ENCODE results near the gene MIPOL1. TPM values are rescaled to one million over a fixed set of nuclear protein-coding genes. Genes with fewer than 3 reads are reported as not detected.

MIPOL1 gene
- total and polyA plus RNA-seq, 2 of the 13 experiments (the other 11 are each of a cell fraction or from before 2014, with no cell fraction given): 8.6 to 34.2 TPM

DNA sequence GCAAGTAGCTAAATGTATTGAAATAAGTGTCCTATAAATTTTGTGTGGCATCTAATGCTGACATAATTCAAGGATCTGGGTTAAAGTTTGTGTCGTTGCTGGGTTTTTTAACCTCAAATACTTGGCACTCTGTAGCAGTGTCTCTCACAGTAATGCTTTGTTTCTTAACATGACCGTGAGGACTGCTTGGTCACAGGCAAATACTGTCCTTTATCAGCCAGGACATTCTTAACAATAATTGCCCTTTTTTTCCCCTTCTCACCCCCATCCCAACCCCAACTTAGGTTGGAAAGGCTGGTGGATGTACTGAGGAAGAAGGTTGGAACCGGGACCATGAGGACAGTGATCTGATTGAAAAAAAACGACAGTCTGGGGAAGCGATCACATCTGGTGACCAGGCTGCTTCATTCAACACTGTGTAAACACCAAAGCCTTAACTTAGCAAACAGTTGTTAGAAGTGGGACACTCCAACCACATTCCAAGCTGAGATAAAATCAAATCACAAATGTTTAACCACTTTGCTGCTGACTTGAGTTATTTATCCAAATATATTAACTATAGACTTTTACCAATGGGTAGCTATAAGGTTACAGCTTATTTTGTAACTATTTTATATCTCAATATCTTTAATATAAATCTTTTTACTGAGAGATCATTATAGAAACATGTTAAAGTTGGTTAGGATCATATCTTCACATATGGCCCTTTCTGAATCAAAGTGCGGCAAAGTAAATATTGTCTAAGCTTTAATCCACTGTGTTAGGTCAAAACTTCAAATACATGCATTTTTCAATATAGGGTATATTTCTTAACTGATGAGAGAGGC, 349.1 kb downstream of the MIPOL1 start (continued):
- TF ChIP-seq, protein P1, sequence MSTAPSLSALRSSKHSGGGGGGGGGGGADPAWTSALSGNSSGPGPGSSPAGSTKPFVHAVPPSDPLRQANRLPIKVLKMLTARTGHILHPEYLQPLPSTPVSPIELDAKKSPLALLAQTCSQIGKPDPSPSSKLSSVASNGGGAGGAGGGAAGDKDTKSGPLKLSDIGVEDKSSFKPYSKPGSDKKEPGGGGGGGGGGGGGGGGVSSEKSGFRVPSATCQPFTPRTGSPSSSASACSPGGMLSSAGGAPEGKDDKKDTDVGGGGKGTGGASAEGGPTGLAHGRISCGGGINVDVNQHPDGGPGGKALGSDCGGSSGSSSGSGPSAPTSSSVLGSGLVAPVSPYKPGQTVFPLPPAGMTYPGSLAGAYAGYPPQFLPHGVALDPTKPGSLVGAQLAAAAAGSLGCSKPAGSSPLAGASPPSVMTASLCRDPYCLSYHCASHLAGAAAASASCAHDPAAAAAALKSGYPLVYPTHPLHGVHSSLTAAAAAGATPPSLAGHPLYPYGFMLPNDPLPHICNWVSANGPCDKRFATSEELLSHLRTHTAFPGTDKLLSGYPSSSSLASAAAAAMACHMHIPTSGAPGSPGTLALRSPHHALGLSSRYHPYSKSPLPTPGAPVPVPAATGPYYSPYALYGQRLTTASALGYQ (CRISPR knock-in tag; IDR thresholded peaks at IDR 0.05): peak; percentile 100
- peak; percentile 77; the same call in 1 of the 2 replicates for TF ChIP-seq ZNF317 (CRISPR knock-in tag; IDR thresholded peaks at IDR 0.05)
- no peak; the same call in 1 of the 2 replicates for TF ChIP-seq ZNF761 (CRISPR knock-in tag; conservative IDR thresholded peaks at IDR 0.05)
- no peak for TF ChIP-seq KDM2A (CRISPR knock-in tag; IDR thresholded peaks at IDR 0.05; ENCODE audit: borderline replicate concordance, low read depth)
- peak; percentile 98 for TF ChIP-seq DPF2 (CRISPR knock-in tag; IDR thresholded peaks at IDR 0.05; ENCODE audit: borderline replicate concordance, low read depth)
- TF ChIP-seq MTF1 (CRISPR knock-in tag; IDR thresholded peaks at IDR 0.05): no peak
- peak; percentile 91; the same call in 1 of the 2 replicates for TF ChIP-seq ZKSCAN8 (CRISPR knock-in tag; IDR thresholded peaks at IDR 0.05; ENCODE audit: borderline replicate concordance)
- TF ChIP-seq BRD4 (CRISPR knock-in tag; IDR thresholded peaks at IDR 0.05): peak; percentile 93
- TF ChIP-seq RARG (CRISPR knock-in tag; IDR thresholded peaks at IDR 0.05; ENCODE audit: low read depth): no peak
- TF ChIP-seq ZNF12 (CRISPR knock-in tag; IDR thresholded peaks at IDR 0.05): peak; percentile 64; the same call in 1 of the 2 replicates
- no peak for TF ChIP-seq ZNF607 (CRISPR knock-in tag; IDR thresholded peaks at IDR 0.05; ENCODE audit: borderline replicate concordance)
- TF ChIP-seq ZNF292 (CRISPR knock-in tag; IDR thresholded peaks at IDR 0.05; ENCODE audit: borderline replicate concordance, low read depth): peak; percentile 100
- TF ChIP-seq SP5 (CRISPR knock-in tag; IDR thresholded peaks at IDR 0.05; ENCODE audit: borderline replicate concordance, low read depth): peak; percentile 88
- TF ChIP-seq, protein P2, sequence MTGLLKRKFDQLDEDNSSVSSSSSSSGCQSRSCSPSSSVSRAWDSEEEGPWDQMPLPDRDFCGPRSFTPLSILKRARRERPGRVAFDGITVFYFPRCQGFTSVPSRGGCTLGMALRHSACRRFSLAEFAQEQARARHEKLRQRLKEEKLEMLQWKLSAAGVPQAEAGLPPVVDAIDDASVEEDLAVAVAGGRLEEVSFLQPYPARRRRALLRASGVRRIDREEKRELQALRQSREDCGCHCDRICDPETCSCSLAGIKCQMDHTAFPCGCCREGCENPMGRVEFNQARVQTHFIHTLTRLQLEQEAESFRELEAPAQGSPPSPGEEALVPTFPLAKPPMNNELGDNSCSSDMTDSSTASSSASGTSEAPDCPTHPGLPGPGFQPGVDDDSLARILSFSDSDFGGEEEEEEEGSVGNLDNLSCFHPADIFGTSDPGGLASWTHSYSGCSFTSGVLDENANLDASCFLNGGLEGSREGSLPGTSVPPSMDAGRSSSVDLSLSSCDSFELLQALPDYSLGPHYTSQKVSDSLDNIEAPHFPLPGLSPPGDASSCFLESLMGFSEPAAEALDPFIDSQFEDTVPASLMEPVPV (CRISPR knock-in tag; IDR thresholded peaks at IDR 0.05): peak; percentile 89
- TF ChIP-seq, protein P3, sequence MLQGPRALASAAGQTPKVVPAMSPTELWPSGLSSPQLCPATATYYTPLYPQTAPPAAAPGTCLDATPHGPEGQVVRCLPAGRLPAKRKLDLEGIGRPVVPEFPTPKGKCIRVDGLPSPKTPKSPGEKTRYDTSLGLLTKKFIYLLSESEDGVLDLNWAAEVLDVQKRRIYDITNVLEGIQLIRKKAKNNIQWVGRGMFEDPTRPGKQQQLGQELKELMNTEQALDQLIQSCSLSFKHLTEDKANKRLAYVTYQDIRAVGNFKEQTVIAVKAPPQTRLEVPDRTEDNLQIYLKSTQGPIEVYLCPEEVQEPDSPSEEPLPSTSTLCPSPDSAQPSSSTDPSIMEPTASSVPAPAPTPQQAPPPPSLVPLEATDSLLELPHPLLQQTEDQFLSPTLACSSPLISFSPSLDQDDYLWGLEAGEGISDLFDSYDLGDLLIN (CRISPR knock-in tag; IDR thresholded peaks at IDR 0.05; ENCODE audit: borderline replicate concordance): 0 out of 2 replicates have a peak, but pooled peaks have one; percentile 73
- TF ChIP-seq NCOA2 (CRISPR knock-in tag; IDR thresholded peaks at IDR 0.05): peak; percentile 99
- TF ChIP-seq ZNF33A (CRISPR knock-in tag; IDR thresholded peaks at IDR 0.05; ENCODE audit: borderline replicate concordance): no peak; the same call in 1 of the 2 replicates
- TF ChIP-seq ZC3H13 (CRISPR knock-in tag; IDR thresholded peaks at IDR 0.05): no peak
- peak; percentile 66; the same call in 1 of the 2 replicates for TF ChIP-seq ARNT2 (CRISPR knock-in tag; IDR thresholded peaks at IDR 0.05; ENCODE audit: low read depth)
- TF ChIP-seq REPIN1 (CRISPR knock-in tag; IDR thresholded peaks at IDR 0.05; ENCODE audit: borderline replicate concordance, low read depth): peak; percentile 99
- TF ChIP-seq NFYB (CRISPR knock-in tag; IDR thresholded peaks at IDR 0.05): peak; percentile 43; the same call in 1 of the 2 replicates
- no peak; the same call in 1 of the 2 replicates for TF ChIP-seq ETV5 (CRISPR knock-in tag; IDR thresholded peaks at IDR 0.05; ENCODE audit: borderline replicate concordance)
- TF ChIP-seq, protein P4, sequence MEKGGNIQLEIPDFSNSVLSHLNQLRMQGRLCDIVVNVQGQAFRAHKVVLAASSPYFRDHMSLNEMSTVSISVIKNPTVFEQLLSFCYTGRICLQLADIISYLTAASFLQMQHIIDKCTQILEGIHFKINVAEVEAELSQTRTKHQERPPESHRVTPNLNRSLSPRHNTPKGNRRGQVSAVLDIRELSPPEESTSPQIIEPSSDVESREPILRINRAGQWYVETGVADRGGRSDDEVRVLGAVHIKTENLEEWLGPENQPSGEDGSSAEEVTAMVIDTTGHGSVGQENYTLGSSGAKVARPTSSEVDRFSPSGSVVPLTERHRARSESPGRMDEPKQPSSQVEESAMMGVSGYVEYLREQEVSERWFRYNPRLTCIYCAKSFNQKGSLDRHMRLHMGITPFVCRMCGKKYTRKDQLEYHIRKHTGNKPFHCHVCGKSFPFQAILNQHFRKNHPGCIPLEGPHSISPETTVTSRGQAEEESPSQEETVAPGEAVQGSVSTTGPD (CRISPR knock-in tag; IDR thresholded peaks at IDR 0.05): no peak
